Right lobe of liver (tissue), 4 donors: ENCODE data around the gene FLNB.

Experiments
- POLR2A ChIP-seq: fragments of 450-650 bp; IDR thresholded peaks from one replicate; pipeline ENCODE4 v1.6.1; 2017; ENCODE audit warnings: antibody characterized with exemption, mild to moderate bottlenecking
- TF ChIP-seq, protein P1 (sequence below), 4 donors: fragments of 200-600 bp in 3 of 4; fragments of 450-650 bp in 1 of 4; IDR thresholded peaks; one replicate each; pipeline versions ENCODE4 v1.5.1 to v1.8.0; 2016 to 2022; ENCODE audit warnings: antibody characterized with exemption in 4 of 4, mild to moderate bottlenecking in 2 of 4
- donor health status: DM: no; HTN: no; CAD: no.
- donor health status: DM: no; HTN: no; CAD: no.
- donor health status: DM: no; HTN: yes; CAD: no.

DNA sequence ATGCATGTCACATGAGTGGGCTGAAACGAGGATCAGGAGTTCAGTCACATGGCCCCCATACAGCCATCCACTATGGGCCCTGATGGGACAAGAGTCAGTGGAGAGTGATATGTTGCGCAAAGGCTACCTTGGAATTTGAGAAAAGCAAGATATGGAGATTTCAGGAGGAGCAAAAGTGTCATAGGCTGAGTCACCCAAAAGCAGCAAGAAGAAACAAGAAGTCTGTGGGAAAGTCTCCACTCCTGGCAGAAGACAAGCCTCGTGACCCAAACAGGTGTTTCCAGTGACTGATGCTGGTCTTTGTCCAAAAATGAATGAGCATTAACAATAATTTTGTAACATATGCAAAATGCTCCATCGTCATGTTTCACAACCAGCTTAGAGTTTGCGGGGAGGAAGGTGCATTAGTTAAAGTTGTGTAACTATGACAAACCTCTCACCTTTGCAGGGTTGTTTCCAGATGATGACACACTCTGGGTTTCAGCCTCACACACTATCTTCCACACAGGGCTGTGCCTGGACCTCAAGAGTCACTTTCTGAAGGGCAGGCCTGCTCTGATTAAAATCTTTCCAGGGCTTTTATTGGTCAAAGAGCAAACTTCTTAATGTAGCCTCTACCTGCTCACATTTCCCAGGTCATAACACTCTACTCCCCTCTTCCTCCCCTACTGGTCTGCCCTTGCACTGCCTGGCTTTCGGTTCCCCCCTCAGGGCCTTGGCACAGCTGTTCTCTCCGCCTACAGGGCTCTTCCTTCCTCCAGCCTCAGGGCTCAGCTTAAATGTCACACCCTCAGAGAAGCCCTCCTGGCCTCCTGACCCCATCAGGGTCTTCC lies 206.5 kb downstream of the FLNB start:
- TF ChIP-seq, protein P1, sequence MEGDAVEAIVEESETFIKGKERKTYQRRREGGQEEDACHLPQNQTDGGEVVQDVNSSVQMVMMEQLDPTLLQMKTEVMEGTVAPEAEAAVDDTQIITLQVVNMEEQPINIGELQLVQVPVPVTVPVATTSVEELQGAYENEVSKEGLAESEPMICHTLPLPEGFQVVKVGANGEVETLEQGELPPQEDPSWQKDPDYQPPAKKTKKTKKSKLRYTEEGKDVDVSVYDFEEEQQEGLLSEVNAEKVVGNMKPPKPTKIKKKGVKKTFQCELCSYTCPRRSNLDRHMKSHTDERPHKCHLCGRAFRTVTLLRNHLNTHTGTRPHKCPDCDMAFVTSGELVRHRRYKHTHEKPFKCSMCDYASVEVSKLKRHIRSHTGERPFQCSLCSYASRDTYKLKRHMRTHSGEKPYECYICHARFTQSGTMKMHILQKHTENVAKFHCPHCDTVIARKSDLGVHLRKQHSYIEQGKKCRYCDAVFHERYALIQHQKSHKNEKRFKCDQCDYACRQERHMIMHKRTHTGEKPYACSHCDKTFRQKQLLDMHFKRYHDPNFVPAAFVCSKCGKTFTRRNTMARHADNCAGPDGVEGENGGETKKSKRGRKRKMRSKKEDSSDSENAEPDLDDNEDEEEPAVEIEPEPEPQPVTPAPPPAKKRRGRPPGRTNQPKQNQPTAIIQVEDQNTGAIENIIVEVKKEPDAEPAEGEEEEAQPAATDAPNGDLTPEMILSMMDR (IDR thresholded peaks at IDR 0.05) = peak; percentile 6 to 26 (median 14)
- no peak for TF ChIP-seq POLR2A
